GM18502 (cell line): ENCODE results near the gene SH2D7.

Experiments used
- ATAC-seq: cut with Tn5 transposase; IDR thresholded peaks from one replicate; pipeline ENCODE4 v1.9.1; 2021; ENCODE audit warnings: mild to moderate bottlenecking; ENCODE audit not compliant: unreplicated experiment, poor library complexity

SH2D7 gene

DNA sequence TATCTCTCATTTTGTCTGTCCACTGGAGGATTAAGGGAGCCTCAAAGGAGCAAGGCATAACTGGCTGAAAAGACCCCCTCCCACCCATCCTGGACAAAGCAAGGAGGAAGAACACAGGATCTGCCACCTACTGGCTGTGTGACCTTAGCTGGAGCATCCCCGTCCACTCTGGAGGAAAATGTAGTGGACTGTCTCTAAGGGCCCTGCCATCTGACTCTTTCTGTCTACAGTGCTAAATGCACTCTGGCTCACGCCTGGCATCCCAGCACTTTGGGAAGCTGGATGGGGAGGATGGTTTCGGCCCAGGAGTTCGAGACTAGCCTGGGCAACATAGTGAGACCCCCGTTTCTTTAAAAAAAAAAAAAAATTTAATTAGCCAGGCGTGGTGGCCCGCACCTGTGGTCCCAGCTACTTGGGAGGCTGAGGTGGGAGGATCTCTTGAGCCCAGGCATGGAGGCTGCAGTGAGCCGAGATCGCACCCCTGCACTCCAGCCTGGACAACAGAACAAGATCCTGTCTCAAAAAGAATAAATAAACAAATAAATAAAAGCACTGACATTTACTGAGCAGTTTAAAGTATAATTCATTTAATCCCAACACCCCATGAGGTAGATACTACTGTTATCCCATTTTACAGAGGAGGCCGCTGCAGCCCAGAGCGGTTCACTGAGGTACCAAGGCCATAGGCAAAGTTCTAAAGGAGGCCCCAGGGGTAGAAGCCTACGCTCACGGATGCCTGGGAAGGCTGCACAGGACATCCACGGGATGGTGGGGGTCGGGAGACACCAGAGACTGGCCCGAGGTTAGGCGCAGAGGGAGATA, 15.9 kb upstream of the SH2D7 start:
- no peak for ATAC-seq

DNA sequence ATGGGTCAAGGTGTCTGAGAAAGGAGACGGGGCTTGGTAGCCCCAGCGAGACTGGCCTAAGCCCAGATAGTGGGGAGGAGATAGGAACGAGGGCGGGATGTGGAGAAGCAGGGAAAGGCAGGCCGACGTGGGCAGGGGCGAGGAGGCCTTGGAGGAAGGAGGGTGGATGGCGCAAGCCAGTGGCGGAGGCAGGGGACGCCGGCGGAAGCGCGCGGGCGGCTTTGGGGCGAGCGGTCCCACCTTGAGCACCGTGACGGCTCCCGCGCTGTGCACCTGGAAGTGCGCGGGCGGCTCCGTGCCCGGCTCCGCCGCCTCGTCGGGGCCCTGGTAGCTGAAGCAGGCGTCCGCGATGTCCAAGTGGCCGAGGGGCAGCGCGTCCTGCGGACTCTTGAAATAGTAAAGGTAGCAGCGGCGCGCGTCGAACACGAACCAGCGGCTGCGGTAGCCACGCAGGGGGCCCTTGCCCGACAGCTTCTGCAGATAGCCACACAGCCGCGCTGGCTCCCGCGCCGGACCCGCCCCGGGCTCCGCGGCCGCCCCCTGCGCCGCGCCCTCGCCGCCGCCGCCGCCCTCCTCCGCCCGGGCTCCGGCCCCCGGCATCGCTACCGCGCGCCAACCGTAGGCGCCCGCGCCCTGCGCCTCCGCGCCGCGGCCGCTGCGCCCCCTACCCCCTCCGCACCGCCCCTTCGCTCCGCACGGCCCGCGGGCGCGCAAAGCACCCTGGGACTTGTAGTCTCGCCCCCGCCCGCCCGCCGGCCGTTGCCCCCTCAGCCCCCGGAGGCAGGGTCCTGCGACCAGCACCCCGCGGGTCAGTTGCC, 15.1 kb upstream of the SH2D7 start, which contains the start of gene TBC1D2B:
TSS of gene TBC1D2B (minus strand) at position 659 of the 818 bp plus-strand sequence. CDS start at position 600, 59 bp downstream.
- peak; percentile 76 for ATAC-seq

DNA sequence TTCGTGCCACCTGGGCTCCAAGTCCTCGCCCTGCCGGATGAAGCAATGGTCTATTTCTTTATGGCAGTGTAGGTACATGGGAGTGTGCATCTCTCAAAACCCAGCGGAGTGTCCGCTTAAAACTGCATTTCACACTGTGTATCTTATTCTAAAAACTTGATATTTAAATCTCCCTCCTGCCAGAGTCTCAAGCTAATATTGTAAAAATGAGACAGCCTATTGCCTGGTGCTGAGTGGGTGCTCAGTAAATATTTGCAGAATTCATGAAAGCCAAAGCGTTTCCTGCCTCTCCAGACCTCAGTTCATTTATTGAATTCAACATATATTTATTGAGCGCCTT, 14.5 kb upstream of the SH2D7 start:
- no peak for ATAC-seq

DNA sequence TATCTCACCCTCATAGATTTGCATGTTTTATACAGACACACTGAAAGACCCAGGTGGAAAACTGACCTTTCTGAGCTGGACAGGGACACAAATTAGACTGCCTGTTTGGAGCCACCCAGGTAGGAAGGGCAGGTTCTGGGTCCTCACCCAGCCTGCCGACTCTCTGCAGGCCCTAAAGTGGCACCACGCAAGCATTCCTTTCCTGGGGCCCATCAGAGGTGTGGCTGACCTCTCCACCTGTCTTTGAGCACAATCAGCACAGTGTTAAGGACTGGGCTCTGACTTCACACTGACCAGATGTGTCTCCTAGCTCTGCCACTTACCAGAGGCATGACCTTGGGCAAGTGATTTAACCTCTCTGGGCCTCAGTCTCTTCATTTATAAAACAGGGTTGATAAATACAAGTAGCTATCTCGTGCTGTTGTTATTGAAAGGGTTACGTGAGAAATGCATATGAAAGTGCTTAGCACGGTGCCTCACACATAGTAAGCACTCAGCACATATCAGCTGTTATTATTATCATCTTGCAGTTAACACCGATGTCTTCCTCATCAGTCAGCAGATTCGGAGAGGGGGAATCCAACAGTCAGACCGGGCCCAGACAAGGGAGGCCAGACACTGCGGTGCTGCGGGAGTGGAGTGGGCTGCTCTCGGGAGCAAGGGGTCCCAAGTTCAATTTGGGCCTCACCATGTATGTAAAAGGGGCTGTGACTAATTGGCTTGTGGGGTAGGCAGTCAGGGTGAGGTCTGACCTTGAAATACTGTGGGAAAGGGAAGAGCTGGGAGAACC, 12.9 kb upstream of the SH2D7 start:
- no peak for ATAC-seq

DNA sequence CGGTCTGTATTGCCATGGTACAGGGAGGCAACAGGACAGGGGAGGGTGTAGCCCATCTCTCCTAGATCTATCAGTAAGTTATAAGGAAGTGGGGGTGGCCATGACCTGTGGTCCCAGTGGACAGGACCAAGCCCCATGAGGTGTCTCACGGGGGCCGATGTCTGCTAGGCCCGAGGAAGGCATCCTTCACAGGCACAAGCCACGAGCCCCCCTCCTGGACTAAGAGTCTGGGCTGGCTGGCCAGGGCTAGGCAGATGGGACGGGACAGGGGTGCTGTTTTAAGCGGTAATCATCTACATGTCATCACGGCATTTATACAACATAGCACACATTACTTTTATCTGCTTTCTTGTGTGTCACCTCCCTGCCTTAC, 12.3 kb upstream of the SH2D7 start:
- no peak for ATAC-seq

DNA sequence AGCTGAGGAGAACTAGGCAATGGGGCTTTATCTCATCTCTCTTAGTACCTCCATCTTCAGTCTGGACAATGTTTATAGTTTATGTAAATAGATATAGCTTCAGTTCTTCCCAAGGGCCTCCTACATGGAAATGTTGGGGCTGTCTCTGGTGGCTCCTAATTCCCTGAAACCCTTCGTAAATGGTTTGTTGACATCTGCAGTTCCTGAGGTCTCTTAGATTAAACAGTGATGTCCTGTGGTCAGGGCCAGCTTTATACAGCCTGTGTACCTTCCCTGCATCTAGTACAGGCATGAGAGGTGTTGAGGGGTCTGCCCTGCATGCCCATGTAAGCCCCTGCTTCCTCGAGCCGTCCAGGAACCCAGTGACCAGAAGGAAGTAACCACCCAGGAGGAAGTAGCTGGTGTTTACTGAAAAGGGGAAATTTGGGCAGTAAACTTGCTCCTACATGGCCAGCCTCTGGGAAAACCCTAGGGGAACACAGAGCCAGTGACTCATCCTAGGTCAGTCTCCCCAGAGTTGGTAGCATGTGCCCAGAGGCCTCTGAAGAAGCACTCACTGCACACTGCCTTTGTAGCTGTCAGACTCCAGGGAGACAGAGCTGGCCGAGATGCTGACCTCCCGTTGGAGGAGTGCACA, 10.1 kb upstream of the SH2D7 start:
- no peak for ATAC-seq

DNA sequence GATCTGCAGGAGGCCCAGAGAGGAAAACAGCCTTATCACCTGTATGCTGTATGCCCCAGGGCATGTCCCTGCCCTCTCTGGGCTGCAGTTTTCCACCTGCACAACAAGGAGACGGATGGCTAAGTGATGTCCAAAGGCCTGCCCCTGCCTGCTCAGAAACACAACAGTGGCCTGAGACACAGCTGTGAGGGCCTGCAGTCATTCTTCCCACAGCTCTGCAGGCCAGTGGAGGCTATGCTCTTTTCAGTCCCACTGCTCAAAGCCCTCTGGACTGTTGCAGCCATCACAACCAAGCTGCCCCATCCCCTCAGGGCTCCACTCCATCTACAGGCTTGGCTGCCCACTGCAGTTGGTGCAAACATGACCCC, 9.6 kb upstream of the SH2D7 start:
- no peak for ATAC-seq

DNA sequence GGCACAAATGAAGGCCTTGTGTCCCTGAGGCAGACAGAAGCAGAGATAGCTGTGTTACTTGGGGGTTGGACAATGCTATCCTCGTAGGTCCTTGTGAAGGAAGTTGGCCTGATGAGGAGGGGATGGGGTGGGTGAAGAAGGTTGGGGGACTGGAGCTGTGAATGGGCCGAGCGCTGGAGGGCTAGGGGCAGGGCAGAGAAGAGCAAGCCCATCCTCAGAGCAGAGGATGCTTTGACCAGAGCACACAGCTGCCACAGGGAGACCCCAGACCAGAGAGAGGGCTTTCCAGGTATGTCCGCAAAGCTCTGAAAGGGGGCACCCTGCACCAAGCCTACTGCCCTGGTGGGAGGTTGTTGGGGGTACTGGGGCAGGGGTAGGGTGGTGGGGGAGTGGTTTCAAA, 9.2 kb upstream of the SH2D7 start:
- ATAC-seq: no peak

DNA sequence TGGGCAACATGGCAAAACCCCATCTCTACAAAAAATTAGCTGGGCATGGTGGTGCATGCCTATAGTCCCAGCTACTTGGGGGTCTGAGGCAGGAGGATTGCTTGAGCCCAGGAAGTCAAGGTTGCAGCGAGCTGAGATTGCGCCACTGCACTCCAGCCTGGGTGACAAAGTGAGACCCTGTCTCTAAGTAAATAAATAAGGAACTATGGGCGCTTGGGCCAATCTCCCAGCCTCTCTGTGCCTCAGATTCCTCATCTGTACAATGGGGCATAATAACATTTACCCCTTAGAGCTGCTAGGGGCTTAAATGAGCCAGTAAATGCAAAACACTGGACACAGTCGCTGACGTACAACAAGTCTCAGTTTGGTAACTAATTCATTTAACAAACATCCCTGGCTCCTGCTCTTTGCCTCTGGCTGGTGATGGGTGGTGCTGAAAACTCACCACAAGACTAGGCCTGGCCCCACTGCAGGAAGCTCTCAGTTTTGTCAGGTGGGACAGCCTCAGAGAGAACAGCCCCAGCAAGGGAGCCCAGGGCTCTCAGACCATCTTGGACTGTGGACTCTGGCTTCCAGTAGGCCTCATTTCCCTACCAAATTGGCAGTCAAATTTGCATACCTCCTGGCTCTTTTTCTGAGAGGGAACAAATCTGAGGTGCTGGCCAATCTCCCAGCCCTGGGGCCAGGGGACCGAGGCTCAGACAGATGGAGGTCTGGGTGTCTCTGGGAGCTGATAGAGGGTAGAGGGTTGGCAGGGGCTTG, 8.5 kb upstream of the SH2D7 start:
- no peak for ATAC-seq

DNA sequence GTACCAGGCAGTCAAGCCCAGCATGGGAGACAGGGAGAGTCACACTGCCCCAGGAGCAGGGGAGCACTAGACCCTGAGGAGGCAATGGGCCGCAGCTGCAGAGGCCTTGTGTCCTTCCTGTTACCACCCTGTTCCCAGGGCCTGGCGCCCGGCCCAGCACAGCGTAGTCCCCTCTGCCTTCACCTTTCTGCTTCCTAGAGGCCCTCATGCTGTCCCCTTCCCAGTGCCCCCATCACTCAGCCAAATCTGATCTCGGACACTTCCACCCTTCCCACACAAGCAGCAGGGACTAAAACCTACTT, 8.0 kb upstream of the SH2D7 start:
- no peak for ATAC-seq

DNA sequence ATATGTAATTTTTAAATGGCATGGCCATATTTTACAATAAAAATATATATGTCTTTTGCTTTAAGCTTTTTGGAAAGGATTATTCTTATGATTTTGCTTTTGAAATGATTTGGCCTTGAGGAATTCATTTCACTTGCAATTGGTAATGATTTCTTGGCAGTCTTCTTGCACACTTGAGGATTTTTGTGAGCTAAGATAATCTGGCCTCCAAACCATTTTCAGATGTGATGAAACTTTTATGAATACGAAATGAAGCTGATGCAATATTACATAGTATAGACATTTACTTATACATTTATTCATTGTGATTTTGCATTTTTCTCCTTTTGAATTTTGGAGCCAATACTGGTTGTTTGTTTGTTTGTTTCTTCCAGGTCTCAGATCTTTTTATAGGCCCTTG, 6.4 kb upstream of the SH2D7 start:
- no peak for ATAC-seq

DNA sequence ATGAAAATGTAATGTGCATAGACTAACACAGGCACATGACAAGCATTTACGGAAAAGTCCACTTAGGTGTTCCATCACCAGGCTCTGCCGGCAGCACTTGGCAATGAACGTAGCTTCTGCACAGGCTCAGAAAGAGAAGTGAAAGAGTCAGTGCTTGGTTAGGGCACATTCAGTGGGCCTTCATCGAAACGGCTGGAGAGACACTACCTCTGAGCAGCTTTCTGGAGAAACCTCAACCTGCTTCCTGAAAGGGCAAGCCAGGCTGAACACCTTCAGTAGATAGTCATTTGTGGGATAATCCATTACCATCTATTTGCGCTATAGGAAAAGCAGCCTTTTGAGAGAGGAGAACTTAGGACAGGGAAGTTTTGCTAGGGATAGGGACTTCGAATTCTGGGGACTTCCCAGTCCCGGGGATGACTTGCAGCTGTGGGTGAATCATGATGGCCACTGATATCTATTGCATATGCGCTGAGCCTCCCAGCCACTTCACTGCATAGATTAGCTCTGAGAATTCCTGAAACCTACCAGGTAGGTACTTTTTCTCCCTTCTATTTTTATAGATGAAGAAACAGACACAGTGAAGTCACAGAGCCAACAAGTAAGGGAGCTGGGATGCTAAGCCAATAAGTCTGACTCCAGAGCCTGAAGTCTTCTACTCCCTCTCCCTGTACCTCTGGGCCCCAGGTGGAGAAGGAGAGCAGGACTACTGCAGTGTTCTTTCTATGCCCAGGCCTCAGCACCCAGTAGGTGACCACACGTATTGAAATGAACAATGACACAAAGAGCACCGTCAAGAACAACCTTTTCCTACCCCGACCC, 4.2 kb upstream of the SH2D7 start:
- ATAC-seq: no peak

DNA sequence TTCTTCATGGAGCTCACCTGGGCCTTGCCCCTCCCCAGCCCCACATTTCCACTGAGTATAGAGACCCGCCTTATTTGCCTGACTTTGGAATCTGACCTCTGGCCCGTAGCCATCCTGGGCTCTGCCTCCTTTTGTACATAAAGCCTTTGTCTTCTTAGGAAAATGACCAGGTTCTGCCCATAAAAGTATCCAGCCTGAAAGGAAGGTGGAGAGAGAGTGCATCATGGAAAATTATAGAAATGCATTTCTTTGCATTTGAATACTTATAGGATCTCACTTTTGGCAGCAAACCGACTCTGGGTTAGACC, 3.6 kb upstream of the SH2D7 start:
- no peak for ATAC-seq

DNA sequence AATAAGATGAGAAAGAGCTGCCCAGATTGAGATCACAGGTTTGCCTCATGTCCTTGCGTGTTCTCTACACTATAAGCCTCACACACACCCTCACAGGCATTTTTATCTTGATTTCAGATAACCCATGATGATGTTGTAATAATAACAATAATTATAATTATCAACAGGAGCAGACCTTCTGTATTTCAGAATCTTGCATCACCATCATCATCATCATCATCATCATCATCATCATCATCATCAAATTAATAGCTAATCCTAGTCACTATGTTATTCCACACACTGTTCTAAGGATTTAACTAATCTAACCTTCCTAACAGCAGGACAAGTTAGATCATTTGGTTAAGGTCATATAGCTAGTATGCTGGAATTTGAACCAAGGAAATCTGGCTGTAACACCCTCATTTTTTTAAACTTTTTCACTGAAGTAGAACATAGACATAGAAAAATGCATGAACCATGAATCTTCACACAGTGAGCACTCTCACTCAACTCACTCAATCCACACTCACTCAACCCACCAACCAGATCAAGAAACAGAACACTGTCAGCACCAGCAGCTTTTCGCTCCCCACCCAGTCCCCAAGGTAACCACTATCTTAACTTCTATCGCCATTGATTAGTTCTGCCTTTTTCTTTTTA, 1.8 kb upstream of the SH2D7 start:
- no peak for ATAC-seq

DNA sequence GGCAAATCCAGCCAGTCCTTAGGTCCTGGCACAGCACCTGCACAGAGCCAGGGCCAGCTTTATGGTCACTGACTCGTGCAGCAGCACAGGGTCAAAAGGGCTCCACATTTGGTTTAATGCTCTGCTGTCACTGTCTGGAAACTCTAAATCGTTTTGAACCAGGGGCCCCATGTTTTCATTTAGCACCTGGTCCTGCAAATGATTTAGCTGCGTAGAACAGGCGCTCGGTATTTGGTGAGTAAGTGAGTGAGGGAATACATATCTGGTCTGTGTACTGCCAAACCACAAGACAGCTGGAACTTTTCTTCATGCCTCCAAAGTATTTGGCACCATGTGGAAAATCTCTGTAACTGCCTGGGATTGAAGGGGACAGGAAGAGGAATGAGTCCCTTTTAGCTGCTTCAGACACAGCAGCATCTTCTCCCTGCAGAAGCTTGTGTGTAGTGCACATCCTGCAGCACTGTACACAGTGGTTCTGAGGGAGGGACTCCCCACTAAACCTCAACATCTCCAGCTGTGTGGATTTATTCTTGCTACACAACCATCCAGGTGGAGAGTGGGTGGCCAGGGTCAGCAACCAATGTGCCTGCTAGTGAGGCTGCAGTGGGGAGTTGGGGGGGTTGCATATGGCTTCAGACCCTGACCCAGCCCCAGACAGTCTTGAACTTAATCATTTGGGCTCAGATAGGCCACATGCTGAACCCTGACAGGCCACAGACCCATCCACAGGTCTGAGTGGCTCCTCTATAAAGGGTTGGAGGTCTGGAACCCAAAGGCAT, 1.1 kb downstream of the SH2D7 start:
- ATAC-seq: no peak

DNA sequence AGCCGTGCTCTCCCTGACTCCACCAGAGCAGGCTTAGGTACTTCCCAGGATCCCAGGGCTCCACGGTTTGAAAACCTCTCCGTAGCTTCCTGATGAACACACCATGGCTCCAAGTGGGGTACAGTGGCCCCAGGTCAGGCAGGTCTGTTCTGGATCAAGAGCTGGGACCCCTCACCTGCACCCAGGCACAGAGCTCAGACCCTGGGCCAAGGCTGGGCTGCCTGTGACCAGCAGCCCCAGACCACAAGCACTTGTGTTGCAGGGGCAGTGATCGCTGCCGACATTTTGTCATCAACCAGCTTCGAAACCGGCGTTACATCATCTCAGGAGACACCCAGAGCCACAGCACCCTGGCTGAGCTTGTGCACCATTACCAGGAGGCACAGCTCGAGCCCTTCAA, 5.3 kb downstream of the SH2D7 start:
- ATAC-seq: no peak

DNA sequence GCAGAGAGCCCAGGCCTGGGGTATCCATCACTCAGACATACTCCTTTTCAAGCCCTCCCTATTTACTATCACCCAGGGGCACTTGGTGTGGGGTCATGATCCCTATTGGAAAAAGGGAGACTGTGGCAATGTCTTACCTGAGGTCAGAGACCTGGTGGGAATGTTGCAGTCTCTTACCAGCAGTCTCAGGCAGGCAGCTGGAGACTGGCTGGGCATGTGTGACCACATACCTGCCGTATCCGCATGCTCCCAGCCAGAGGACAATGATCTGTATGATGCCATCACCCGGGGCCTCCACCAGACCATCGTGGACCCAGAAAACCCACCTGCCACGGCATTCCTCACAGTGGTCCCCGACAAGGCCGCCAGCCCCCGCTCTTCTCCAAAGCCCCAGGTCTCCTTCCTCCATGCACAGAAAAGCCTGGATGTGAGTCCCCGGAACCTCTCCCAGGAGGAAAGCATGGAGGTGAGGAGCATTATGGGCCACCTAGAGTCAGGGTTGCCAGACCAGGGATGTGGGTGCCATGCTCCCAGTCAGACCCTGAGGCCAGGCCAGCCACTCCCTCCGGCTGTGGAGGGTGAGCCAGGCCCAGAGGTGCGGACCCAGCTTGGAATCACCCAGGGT, 5.9 kb downstream of the SH2D7 start:
- ATAC-seq: no peak

DNA sequence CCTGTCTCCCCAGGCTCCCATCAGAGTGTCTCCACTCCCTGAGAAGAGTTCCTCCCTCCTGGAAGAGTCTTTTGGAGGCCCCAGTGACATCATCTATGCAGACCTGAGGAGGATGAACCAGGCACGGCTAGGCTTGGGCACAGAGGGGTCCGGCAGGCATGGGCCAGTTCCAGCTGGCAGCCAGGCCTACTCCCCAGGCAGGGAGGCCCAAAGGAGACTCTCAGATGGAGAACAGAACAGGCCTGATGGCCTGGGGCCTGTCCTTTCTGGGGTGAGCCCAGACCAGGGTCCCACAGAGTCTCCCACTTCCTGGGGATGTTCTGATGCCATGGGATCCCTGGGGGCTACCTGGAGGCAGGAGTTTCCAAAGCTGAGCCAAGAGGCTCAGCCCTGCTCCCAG, 8.5 kb downstream of the SH2D7 start:
- ATAC-seq: no peak
